GM18870 (cell line): ENCODE measurements around the gene SYNCRIP.
"Not testable (repeated sequence)": the region's sequence is repeated elsewhere in the genome, so short reads cannot be mapped to it uniquely, and the experiment has no call there.

Experiments used
- ATAC-seq: cut with Tn5 transposase; IDR thresholded peaks from one replicate; pipeline ENCODE4 v1.9.1; 2021; ENCODE audit warnings: moderate library complexity; ENCODE audit not compliant: unreplicated experiment

Gene SYNCRIP

DNA sequence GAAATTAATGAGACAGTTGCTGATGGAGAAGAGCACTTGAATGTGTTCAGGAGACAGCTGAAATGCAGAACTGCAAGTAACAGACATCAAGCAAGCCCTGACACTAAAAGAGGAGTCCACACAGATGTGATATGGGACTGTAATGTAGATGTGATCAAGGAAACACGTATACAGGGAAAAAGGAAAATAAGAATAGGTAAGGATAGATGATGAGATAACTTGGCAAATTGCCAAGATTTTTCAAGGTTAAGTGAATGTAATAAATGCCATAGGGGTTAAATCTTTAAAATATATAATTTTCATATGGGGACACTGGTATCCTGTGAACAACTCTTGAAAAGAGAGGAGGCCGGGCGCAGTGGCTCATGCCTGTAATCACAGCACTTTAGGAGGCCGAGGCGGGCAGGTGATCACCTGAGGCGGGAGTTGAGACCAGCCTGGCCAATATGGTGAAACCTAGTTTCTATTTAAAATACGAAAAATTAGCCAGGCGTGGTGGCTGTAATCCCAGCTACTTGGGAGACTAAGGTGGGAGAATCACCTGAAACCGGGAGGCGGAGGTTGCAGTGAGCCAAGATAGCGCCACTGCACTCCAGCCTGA is 41.9 kb downstream of the SYNCRIP start:
- ATAC-seq: no peak

DNA sequence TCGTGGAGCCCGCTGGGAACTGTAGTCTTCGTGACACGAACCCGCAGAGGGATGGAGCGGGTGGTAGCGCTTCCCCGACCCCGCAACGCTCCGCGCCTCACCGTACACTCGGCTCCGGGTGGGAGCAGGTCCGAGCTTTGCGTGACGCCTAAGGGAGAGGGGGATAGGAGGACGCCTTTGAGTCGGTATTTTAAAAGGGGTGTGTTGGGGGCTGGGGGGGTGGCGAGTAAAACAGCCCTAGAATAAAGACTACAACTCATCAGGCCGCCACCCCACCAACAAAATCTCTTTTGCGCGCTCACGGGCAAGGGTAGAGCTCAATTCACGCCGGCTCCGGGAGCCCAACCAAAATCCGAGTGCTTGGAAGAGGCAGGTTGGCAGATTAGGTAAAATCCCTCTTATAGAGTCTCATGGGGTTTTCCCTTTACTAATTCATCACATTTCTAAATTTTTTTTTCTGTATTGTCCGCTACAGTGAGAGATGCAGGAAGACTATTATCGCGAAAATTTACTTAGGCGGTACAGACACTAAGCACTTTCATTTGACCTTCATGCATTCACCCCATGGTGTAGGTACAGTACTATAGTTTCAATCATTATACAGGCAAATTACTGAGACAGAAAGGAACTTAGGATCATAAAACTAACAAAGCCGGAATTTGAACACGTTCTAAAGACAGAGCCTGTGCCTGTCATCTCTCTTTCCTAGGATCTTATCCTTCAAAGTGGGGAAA is 48.3 kb downstream of the SYNCRIP start:
- ATAC-seq: peak; percentile 20

DNA sequence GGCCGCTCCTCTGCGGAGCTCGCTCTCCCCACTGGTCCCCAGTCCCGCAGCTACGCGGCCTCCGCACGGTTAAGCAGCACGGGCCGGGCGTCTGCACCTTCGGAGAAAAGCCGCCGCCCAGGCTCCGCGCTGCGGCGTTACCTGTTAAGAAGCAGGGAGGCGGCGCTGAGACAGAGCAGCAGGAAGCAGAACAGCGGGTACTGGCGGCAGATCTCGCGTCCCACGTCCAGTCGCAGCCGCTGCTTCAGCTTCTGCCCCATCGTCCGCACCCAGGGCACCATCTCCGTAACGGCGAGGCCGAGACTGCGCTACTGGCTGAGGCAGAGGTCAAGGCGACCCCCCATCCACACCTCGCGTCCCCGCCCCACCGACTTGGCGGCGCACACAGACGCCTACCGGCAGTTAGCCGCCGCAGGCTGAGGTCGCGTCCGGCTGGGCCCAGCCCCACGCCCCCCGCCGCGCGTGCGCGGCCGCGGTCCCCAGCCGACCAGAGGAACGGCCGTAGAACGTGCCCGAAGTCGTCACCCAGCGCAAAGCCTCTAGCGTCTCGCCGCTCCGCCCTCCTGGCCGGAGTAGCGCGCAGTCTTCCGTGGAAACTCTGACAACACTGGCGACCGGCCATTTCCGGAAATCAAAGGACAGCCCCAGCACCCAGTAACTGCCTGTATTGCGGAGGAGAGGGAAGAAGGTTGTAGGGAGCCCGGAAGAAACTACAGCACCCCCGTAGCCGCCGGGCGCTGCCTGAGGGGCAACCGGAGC is 49.1 kb downstream of the SYNCRIP start, which contains the start of gene SNX14:
Gene SNX14, minus strand, starts transcription at position 421 of the 759 bp plus-strand sequence. Its CDS starts 140 bp downstream, at position 281.
- peak; percentile 89 for ATAC-seq

DNA sequence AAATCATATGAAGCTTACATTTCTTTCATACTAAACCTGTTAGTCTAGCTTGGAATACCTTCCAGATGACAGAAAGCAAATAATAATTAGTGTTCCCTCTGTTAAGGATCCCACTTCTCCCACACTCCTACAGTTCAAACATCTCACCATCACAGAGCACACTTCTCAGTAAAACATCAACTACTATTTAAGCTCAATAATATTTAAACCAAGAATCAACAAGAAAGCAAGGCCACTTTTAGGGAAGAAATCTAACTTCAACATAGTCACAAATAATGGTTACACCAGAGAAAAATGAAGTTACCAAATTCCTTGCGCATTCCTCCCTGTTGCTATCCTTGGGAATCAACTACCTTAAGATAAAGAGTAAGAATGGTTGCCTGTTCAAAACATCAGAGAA is 50.7 kb downstream of the SYNCRIP start:
- no peak for ATAC-seq

DNA sequence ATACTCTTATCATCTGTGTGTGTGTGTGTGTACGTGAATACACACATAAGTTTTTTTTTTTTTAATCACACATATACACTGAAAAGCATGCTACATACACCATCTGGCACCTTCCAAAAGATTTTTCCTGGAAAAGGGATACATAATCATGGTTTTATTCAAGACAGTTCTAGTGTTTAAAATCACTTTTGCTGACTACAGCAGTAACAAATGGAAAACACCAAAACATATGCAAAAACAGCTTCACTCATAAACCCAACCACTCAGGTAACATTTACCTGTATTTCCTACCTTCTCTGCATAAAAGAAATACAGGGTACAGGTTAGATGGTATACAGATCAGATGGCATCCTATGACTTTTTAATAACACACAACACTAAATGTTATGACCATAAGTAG is 51.5 kb downstream of the SYNCRIP start:
- ATAC-seq: no peak

DNA sequence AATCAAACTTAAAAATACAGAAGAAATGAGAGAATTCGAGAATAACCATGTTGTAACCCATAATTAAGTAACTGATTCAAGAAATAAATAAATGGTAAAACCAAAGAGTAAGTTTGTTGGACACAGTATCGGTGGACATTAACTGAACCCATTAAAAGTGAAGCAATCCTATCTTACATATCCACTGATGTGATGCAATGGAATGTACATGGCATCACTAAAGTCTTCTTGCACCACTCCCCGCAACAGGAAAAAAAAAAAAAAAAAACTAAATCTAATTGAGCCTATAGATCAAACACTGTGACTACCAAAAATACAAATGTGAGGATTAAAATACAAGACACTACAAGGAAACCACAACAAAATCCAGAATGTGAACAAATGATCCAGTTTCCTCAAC is 56.9 kb downstream of the SYNCRIP start:
- ATAC-seq: no peak

DNA sequence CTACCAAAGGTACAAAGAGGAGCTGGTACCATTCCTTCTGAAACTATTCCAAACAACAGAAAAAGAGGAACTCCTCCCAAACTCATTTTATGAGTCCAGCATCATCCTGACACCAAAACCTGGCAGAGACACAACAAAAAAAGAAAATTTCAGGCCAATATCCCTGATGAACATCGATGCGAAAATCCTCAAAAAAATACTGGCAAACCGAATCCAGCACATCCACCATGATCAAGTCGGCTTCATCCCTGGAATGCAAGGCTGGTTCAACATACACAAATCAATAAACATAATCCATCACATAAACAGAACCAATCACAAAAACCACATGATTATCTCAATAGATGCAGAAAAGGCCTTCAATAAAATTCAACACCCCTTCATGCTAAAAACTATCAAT is 59.9 kb downstream of the SYNCRIP start:
- ATAC-seq: not testable (repeated sequence)

DNA sequence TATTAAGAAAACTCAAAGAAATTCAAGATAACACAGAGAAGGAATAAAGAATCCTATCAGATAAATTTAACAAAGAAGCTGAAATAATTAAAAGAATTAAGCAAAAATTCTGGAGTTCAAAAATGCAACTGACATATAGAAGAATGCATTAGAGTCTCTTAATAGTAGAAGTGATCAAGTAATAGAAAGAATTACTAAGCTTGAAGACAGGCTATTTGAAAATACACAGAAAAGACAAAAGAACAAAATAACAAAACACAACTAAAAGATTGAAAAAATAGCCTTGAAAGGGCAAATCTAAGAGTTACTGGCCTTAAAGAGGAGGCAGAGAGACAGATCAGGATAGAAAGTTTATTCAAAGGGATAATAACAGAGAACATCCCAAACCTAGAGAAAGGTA is 61.1 kb downstream of the SYNCRIP start:
- no peak for ATAC-seq

DNA sequence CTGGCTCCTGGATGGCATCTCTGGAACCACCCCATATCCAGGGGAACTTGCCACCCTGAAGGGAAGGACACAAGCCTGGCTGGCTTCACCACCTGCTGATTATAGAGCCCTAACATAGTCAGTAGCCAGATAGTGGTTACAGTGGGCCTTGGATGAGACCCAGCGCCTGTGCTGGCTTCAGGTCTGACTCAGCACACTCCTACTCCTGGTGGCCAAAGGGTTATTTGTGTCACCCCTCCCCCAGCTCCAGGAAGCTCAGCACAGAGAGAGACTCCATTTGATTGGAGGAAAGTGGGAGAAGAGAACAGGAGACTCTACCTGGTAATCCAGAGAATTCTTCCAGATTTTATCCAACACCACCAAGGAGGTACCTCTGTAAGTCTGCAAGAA is 61.8 kb downstream of the SYNCRIP start:
- peak; percentile 85 for ATAC-seq

DNA sequence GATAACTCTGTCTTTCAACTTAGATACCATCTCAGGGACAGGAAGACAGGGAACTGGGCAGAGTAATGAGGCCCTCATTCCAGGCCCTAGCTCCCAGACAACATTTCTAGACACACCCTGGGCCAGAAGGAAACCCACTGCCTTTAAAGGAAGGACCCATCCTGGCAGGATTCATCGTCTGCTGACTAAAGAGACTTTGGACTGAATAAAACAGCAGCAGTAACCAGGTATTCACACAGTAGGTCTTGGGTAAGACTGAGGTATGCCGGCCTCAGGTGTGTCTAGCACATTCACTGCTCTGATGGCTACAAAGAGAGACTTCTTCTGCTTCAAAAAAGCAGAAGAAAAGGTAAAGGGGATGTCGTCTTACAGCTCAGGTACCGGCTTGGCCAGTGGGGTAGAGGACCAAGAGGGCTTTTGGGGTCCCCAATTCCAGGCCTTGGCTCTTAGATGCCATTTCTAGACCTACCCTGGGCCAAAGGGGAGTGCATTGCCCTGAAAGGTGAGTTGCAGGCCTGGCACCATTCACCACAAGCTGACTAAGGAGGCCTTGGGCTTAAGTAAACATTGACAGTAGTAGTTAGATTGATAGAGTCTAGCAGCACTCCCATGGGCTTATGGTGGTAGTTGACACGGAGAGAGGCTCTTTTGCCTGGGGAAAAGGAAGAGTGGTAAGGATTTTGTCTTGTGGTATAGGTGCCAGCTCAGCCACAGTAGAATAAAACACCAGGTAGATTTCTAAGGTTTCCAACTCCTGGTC is 62.4 kb downstream of the SYNCRIP start:
- ATAC-seq: peak; percentile 23

DNA sequence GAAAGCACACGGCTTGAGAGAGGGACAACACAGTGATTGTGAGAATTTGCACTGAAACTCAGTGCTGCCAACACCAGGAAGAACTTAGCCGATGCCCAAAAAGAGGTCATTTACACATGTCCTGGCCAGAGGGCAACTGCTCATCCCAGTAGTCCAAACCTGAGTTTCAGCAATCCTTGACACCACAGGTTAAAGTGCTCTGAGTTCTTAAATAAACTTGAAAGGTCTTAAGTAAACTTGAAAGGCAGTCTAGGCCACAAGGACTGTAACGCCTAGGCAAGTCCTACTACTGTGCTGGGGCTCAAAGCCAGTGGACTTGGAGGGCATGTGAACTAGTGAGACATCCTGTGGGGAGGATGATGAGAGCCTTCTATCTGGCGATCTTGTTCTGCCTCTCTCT is 63.1 kb downstream of the SYNCRIP start:
- ATAC-seq: no peak

DNA sequence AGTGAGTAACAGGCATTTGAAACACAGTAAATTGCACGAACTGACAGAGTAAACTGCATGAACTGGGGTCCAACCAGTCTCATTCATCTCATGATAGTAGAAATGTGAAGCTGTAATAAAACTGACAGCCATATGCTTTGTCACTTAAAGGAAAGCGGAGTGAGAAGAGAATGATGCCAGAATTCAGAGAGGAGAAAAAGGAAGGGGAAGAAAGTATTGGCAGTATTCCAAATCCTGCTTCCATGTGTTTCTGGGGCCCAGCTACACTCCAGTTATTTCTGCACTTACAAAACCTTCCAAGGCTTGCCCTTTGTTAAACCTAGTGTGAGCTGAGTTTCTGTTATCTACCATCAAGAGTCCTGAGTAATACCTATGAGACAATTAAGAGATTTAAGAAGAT is 66.2 kb downstream of the SYNCRIP start:
- no peak for ATAC-seq

DNA sequence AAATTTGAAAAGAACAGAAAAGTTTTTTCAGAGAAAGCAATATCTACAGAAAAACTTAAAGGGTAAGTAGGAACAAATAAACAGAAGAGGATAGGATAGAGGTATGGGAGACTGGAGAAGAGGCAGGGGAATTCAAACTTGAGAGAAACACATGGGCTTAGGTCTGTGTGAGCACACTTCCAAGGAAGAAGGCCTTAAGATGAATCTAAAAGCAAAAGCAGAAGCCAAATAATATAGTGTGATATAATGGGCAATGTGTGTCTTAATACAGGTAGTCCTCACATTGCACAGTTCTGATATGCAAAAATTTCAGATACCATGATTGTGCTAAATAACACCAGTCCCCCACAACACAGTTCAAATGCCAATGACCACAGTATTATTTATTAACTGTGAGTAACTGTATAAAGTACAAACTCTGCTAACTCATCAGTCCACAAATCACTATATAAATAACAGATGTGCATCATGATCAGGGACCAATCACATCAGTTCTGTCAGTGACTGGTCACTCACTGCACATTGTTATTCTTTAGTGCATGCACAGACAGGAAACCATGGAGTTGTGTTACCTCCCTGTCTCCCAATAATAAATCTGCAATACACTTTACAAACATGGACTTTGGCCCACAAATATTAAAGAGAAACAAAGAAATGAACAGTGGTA is 67.6 kb downstream of the SYNCRIP start:
- no peak for ATAC-seq

DNA sequence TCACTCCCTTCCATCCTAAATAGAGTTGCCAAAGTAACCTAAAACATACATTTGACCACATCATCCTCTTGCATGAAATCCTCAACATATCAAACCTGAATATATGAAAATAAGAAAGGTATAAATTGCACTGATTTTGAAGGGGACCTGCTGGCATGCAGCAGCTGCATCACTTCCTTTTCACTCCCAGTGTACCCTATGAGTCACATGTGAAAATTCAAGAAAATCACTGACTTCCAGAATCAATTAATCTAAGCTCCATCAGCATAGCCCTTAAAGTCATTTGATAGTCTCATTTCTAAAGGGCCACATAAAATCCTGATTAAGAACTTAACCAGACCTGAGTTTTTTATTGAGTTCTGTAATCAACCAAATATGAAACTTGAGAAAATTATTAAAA is 73.4 kb downstream of the SYNCRIP start:
- ATAC-seq: no peak

DNA sequence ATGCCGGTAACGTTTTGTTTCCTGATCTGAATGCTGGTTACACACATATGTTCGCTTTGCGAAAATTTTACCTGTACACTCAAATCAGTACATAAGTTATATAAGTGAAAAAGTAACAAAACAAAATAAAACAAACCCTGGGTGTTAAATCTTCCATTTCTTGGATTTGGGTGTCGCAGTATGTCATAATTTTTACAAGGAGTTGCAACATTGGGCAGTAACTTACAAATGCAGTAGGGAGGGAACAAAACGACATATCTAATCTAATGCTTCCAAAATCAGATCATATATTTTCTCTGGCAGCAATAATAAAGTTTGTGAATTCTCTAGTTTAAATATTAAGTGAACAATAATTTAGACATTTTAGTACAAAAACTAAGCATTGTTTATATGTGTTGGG is 74.3 kb downstream of the SYNCRIP start:
- no peak for ATAC-seq

DNA sequence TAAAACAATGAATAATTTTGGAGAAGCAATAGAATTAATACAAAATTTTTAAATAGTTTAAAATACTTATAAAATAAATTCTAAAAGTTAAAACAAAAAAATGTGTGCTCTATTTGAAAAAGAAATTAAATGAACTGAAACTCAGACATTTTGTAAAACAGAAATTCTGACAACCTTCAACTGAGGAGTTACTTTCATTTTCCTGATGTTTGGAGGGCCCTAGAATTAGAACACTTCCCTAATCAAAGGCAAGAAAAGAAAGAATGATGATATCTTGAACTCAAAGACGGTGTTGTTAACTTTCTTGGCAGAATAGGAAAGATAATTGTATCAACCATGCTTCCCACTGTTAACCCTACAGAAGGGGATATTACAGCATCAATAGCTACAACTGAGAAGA is 77.0 kb downstream of the SYNCRIP start:
- ATAC-seq: no peak

DNA sequence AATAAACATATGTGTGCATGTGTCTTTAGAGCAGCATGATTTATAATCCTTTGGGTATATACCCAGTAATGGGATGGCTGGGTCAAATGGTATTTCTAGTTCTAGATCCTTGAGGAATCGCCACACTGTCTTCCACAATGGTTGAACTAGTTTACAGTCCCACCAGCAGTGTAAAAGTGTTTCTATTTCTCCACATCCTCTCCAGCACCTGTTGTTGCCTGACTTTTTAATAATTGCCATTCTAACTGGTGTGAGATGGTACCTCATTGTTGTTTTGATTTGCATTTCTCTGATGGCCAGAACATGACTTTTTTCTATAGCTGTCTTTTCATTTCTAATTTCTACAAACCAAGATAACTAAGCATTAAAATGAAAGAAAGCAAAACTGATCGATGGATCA is 78.5 kb downstream of the SYNCRIP start:
- ATAC-seq: not testable (repeated sequence)
